Stimulated activated CD4-positive, alpha-beta T cell treated with anti-CD3 and anti-CD28 coated beads, Interleukin-1b, Interleukin-23, amount 100 ng/mL, for 1 hour (primary cell): ENCODE results near the gene ZBTB20.

Experiments used
- DNase-seq, 2 donors: peaks; one replicate each; pipeline ENCODE4 v3.0.0-alpha.2; 2020; ENCODE audit warnings: low read depth in 2 of 2

ZBTB20 gene

DNA sequence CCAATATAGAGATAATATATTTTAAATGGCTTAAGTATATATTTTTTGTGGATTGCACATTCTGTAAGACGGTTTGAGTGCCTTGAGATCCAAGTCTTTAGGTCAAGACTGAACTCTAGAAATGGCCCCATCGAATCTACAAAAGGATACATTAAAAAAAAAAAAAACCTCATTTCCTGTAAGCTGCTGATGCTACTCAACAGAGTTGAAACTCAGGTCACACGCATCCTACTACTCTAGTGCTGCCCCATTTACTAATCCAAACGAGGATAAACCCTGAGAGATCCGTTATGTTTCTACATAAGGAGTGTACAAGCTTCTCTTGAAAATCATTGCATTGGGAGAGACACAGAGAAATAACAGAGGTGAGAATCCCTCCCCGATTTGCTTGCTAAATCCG is 666.0 kb downstream of the ZBTB20 start:
- no peak for DNase-seq

DNA sequence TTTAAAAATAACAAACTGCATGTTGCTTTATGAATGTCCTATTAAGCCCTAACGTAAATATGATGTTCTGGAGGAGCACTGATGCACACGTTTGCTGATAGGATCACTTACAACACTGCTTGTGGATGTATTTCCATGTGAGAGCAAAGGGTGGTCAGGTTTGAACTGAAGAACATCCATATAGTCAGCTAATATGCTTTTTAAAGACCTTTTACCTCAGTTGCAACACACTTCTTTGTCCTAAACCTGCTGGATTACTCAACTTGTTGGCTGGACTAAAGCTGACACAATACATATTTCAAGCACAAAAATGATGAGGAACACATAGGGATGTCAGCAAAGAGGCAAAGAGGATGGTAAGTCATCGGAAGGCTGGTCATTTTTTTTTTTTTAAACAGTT is 666.6 kb downstream of the ZBTB20 start:
- DNase-seq: no peak

DNA sequence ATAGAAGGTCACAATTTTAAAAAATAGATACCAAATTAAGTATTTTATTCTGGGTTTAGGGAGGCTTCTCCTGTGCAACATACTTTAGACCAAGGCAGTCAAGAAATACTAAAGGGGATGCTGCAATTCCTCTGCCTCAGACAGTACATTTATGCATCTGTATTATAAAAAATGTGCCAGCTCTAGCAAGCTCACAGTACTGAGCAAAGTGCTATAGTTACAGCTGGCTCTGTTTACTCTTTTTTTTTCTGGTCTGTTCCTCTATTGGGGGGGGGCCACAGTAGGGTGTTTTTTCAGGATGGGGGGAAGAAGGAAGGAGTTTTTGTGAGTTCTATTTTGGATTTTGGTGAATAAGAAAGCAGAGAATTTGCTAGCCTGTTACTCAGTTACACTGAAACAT is 668.3 kb downstream of the ZBTB20 start:
- DNase-seq: no peak

DNA sequence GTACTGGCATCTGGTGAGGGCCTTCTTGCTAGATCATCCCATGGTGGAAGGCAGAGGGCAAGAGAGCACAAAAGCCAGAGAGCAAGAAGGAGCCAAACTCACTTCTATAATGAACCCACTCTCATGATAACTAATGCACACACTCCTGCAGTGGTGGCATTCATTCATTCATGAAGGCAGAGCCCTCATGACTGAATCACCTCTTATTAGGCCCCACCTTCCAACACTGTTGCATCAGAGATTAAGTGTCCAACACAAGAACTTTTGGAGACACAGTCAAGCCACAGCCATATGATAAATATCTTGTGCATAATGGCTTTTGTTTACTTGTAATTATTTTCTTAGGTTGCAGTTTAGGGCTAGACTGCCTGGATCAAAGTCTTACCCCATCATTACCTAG is 670.6 kb downstream of the ZBTB20 start:
- no peak for DNase-seq

DNA sequence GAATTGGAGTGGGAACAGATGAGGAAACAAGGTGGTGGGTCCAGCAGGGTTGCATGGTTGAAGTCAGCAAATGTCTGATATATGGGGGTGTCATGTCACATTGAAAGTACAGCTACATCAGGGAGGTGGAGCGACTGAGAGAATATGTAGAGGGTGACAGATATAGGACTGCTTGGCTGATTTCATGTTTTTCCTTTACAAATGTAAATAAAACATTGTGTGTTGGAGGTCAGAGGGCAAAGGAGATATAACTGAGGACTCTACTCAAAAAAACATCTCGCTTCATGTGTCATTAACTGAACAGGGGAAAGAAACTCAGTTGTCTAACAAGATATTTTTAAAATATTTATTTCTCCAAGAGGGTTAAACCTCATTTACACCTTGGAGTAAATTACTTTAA is 675.6 kb downstream of the ZBTB20 start:
- no peak for DNase-seq

DNA sequence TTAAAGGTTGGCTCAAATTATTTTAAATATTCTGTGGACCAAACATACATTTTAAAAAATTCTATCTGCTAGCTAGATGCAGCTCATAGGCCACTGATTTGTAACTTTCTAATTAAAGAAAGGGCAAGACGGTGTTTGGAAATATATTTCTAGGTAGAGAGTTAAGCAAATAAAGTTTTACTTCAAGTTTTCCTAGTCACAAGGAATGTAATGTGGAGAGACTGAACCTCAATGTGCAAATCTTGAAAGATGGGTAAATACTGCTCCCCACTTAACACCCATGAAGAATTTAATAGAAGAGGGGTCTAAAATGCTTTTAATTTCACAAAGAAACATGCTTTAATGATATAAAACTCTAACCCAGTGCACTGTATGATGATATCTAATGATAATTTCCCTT is 678.0 kb downstream of the ZBTB20 start:
- DNase-seq: no peak

DNA sequence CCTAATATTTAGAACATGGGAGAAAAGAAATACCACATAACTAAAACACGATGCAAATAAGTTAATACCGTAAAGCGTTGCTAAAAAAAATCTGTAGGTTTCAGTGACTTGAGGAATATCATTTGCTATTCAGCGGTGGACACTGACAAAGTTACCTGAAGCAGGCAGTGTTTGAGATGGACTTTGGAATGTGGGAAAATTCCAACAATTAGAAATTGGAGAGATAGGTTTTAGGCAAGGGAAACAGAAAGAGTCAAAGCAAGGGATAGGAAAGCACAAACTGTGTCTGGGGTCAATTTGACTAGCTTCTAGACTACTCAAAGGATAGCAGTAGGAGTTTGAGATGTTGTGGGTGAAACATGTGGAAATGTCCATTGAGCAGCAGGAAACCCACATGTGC is 680.3 kb downstream of the ZBTB20 start:
- DNase-seq: no peak

DNA sequence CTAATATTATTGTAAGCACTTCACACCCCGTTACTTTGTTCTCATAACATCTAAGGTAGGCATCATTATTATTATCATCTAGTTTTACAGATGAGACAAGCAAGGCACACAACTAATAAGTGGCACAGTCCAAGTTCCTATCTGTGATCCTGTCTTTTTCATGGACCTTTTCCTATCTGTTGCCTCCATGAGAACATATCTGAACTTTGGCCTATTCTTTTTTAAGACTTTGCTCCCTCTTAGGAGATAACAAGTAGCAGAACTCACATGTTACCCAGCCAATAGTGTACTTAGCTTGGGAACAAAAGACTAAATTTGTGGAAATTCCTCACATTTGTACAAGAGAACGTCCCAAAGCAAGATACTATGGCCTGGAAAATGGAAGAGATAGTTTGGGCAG is 680.8 kb downstream of the ZBTB20 start:
- DNase-seq: no peak

DNA sequence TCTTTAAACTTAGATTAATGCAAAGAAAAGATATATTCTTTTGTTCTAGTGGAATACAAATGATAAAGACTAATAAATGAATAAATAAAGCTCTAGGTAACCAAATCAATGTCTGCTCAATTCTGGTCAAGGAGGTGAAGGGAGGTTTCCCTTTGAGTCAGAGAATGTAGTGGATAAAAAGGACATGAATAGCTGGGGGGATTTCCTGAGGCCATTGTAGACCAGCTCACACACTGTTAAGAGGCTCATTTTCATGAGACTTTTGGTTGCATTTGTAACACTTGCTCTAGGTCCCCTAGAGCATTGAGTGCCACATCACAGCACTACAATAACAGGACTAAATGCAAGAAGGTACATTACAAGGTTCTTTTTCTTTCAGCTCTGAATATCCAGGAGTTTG is 682.5 kb downstream of the ZBTB20 start:
- DNase-seq: no peak

DNA sequence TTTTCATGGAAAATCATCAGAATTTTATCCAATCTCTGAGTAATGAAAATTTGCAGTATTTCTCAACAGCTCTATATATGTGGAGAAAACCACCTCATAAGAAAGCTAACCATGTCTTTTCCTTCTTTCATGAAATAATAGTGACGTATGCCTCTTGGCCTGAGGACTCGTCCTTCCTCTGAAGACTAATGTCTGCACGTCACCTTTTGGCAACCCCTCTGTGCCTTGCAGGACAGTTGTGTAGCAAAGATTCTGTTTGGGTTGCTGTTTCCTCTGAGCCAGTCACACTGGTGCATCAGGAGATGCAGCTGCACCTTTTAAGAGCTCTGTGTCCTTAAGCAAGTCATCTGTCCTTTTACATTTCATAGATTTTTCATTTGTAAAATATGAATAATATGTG is 684.3 kb downstream of the ZBTB20 start:
- DNase-seq: no peak

DNA sequence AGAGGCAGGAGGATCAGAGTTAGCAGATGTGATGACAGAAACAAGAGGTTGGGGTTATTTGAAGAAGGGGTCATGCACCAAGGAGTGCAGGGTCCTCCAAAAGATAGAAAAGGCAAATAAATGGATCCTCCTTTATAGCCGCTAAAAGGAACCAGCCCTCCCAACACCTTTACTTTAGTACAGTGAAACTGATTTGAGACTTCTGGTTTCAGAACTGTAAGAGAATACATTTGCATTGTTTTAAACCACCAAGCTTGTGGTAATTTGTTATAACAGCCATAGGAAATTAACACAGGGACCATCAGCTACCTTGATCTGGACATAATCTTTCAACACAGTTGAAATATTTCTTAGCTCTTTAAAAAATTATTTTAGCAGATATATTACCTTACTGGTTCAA is 686.6 kb downstream of the ZBTB20 start:
- no peak for DNase-seq

DNA sequence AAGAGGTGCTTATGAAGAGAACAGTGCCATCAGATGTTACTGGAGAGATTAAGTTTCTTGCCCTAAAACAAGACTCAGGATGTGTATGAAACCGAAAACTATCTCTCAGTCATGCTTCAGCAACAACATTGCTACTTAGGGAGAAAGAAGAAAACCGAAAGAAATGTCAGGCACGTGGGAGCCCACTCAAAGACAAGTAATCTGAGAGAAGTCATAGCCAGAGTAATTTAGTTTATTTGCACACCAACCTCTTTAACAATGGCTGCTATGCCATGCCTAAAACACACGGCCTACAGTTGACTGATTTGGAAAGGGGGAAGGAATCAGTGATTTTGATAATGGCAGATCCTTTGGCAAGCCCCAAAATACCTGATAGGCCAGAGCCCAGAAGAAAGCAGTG is 690.3 kb downstream of the ZBTB20 start:
- DNase-seq: no peak

DNA sequence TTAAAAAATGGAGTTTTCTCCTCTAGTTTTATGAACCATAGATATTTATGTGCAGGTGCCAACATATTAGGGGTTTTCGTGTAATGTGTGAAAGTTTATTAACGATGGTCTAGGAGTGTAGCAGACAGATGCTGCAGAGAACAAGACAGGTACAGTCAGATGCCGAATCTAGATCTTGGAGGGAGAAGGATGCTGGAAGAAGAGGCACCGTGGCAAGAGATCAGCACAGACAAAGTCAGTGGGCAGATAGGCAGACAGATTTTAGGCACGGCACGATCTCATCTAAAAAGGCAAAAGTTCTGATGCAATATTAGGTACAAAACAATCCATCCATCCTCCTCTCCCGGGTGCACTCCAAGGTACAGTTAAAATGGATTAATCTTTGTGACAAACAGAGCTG is 691.7 kb downstream of the ZBTB20 start:
- DNase-seq: no peak

DNA sequence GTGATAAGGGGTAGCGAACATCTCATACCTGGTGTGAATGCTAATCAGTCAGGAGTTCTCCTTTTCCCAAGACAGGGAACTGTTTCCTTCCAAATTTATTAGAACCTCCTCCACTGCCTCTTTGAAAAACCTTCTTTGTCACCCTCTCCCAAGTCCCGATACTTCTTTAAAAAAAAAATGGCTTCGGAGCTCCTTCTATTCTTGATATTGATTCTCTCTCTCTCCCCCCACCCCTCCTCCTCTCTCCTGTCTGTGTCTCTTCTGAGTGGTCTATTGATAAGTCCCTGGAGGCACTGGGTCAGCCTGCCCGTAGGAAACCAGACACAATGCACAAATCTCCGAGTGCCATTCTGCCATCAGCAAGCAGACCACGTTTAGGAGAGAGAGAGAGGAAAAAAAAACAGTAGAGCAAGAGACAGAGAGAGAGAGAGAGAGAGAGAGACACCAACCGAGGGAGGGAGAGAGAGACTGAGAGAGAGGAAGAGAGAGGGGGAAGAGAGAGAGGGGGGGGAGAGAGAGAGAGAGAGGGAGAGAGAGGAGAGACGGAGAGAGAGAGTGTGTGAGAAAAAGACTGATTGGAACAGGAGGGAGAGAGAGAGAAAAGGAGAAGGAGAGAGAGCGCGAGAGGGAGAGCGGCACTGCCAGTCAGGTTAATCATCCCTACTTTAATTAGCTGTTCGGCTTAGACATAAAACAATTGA is 692.4 kb downstream of the ZBTB20 start:
- no peak for DNase-seq

DNA sequence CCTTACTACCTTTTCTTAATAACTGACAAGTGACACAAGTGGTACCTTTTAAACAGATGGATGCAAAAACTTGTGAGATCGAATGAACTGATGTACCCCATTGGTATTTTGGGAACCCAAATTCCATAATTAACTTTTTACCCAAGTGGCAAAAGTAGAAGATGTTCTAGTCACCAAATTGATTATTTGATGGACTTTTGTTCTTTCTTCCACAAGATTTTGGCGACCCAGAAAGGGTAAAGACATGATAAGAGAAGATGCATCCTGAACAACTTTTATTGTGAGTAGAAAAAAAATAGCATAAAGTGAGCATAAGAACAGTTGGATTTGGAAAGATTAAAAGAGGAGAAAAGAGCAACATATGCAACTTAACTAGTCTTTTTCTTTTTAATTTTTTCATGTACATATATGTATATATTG is 693.7 kb downstream of the ZBTB20 start:
- DNase-seq: no peak

DNA sequence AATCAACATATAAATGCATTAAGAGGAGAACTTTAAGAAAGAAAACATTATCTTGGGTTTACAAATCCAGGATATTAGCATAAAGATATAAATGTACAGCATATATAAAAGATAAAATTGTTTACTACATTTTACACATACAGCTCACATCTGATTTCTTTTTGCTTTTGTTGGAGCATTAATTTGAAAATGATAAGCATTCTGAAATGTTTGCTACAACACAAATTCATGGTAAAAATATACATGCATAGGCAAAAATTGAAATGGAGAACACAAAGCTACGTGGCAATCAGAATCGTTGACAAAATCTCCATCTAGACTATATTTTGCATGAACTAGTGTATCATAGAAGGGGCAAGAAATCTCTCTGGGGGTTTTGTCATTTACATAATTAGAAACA is 694.2 kb downstream of the ZBTB20 start:
- DNase-seq: no peak

DNA sequence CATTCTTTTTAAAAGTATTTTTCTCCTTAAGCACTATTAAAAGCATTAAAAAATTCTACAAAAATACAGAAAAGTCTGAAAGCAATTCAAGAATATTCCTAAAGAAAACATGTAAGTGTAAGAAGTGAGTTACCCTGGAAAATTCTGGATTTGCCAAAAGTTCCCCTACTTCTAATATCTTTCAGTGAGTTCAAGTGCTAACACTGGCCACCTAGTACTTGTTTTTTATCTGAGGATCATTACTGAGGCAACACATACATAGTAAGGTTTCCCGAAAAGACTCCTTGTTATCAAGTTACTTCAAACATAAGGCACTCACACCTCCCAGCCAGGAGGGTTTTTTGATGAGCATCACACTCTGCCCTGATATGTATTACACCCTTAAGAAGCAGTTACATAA is 694.8 kb downstream of the ZBTB20 start:
- no peak for DNase-seq

DNA sequence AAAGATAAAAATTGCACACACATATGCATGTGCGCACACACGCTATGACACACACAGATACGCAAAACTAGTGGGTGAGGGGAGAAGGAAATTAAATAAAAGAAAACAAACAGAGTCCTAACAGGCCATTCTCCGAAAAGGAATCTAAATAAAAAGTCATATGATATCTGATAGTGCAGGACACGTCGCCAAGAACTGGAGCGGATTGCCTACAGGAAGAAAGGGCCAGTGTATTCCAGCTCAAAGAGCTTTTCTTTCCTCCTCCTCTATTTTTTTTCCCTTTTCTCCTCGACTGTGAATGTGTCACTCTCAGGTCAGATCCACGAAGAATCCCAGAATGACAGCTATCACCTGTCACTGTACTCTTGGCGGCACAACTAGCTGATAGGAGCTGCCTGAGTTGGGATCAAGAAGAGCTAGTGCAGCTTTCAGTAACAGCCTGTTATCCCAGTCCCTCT is 695.5 kb downstream of the ZBTB20 start:
- no peak for DNase-seq

DNA sequence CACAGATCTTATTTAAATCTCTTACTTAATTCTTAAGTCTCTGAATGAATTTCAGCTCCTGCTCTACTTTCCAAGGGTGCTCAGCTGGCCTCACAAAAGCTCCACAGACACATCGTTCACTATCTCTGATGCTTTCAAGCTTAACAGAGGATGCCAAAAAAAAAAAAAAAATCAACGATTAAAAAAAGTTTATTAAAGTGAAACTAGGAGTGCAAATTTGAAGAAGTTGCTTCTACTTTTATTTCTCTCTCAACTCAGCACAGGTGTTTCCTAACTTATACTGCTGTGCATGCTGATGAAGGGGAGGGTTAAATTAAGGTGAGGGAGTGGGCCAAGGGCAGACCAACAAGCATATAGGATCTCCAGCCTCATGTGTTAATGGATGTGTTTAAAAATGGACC is 696.0 kb downstream of the ZBTB20 start:
- no peak for DNase-seq

DNA sequence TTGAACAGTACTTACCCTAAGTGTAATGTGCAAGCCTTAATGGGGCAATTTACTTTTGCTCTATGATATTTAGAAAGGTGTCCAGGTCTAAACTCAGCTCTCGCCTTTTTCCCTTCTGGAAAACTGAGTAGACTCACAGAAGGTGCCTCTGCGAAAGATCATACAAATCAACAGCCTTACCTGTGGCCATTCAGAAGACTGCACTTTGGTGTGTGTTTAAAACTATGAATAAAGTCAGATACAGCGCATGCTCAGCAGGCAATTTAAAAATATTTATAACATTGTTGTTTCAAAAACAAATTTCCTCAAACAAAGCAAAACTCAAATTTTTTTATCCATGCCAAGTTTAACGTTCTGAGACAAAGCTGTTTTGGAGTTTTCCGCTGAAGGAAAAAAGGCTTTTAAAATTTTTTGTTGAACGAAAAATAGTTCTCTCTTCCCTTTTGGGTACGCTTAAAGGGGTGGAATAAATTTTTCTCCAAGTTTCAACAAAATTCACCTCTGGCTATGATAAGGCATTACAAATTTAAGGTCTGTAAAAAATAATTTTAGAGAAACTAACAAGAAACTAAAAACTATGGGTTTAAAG is 697.0 kb downstream of the ZBTB20 start:
- DNase-seq: no peak

DNA sequence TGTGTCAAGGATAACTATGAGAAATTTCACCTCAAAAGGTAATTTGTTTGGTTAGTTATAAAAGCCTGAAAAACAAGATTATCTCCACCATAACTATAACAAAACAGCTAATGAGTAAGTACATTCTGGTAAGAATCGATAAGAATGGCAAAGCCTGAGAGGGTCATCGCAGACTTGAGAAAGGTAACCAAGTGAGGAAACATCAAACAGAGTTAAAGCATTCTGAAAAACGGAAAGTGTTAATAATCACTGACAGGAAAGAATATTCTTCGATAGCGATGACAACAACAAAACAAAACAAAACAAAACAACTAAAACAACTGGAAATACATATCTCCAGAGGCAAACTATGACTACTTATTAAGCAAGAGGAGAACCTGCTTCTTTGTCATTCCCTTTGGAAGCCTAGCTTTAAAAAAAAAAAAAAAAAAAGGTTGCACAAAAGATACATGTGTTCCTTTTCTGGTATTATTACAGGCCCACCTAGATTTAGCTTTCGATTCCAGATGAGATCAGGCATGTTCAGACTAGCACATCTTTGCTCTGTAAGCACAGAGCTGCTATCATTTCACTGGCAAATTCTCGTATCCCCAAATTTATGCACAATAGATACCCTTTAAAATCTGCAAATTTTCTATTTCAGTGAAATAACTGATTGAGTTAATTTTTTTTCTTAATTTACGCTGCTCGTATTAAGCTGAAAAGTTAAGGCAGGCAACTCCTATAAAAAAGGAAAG is 697.6 kb downstream of the ZBTB20 start:
- no peak for DNase-seq

DNA sequence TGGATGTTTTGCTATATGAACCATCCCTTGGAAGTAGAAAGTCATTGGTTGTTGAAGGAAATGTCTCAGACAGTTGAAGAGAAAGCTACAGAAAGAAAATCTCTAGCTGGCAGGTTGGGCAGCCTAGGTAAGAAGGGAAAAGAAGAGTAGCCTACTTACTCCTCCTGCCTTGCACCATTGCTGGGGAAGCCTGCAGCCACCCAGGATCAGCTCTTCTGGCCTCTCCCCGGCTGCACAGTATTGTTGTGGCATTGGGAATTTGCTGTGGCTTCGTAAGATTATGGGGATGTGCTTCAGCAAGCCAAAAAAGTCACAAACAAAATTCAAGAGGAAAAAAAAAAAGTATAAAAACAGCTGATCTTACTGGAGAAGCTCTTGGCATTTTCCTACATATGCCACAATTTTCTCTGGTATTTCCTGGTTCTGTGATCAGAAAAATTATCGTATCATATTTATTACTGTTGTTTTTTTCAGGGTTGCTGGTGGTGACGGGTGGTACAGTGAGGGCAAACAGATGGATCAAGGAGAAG is 699.1 kb downstream of the ZBTB20 start:
- DNase-seq: no peak

DNA sequence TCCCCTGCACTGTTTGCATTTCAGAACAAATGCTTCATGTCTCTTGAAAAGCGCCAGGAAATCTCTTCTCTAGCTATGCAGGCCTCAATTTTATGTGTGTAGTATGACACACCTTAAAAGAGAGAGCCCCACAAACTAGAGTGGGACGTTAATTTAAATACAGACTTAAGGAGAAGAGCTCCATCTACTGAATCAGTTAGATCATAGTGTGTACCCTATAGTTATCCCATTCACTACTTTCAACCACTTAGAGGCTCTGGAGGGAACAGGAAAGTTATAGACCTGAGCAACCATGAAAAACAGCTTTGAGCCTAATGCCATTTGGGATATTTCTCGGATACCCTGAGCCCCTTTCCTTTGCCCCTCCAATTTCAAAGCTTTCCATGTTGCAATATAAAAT is 699.5 kb downstream of the ZBTB20 start:
- DNase-seq: no peak
